RWPE1 (cell line): Measurements from ENCODE around the gene ZNF710.

Source experiments
- CTCF ChIA-PET: fragments of 350-600 bp; sonication (Branson Sonifier 250); formaldehyde crosslinking; extraction: SDS; loops from one replicate; lab custom pipeline; 2021; lab: Yijun Ruan, JAX
- POLR2A ChIA-PET: fragments of 400-600 bp; formaldehyde crosslinking; extraction: SDS; loops from one replicate; lab custom pipeline; 2020; ENCODE audit warnings: antibody characterized with exemption; ENCODE audit not compliant: low non-redundant PET; lab: Yijun Ruan, JAX
- DNase-seq: peaks from one replicate; pipeline ENCODE4 v3.0.0; 2012; ENCODE audit warnings: low spot score
- H3K27ac ChIP-seq: fragments of 450-650 bp; 2 replicates; pipeline ENCODE4 v1.5.1; 2017
- TF ChIP-seq, protein P1 (sequence below): fragments of 450-650 bp; conservative IDR thresholded peaks from 2 replicates; pipeline ENCODE4 v1.5.1; 2017; ENCODE audit warnings: low read depth, mild to moderate bottlenecking

The ZNF710 gene

DNA sequence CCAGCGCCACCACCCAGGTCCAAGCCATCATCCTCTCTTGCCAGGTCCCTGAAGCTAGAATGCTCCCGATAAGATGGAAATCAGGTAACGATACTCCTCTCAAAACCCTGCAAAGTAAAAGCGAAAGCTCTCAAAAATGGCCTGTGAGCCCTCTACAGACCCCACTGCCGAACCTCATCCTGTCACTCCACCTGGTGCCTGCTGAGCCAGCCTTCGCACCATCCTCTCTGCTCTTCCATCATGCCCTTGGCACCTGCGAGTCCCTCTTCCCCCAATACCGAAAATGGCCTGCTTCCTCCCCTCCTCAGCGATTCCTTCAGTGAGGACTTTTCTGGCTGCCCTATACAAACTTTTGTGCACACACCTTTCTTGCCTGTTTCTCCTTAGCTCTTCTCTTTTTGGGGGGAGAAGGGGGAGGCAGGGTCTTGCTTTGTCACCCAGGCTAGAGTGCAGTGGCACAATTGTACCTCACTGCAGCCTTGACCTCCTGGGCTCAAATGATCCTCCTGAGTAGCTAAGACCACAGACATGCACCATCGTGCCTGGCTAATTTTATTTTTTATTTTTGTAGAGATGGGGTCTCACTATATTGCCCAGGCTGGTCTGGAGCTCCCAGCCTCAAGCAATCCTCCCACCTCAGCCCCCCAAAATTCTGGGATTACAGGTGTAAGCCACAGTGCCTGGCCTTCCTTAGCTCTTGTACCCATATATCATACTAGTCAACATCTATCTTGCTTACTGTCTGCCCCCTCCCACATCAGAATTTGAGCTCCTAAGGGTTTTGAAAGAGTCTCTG is 98.1 kb downstream of the ZNF710 start:
- TF ChIP-seq, protein P1, sequence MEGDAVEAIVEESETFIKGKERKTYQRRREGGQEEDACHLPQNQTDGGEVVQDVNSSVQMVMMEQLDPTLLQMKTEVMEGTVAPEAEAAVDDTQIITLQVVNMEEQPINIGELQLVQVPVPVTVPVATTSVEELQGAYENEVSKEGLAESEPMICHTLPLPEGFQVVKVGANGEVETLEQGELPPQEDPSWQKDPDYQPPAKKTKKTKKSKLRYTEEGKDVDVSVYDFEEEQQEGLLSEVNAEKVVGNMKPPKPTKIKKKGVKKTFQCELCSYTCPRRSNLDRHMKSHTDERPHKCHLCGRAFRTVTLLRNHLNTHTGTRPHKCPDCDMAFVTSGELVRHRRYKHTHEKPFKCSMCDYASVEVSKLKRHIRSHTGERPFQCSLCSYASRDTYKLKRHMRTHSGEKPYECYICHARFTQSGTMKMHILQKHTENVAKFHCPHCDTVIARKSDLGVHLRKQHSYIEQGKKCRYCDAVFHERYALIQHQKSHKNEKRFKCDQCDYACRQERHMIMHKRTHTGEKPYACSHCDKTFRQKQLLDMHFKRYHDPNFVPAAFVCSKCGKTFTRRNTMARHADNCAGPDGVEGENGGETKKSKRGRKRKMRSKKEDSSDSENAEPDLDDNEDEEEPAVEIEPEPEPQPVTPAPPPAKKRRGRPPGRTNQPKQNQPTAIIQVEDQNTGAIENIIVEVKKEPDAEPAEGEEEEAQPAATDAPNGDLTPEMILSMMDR: no peak
- CTCF ChIA-PET: interaction anchor here (0.6 to 0.7 kb wide), 2 partner anchors 17 to 23 kb away, joined by 3 read pairs; no protein-coding TSS in a partner anchor
- no peak for DNase-seq
- POLR2A ChIA-PET: interaction anchor here (0.5 kb wide), 1 partner anchor 118 kb away, joined by 3 read pairs; no protein-coding TSS in a partner anchor
- no peak overlapping the region for H3K27ac ChIP-seq

DNA sequence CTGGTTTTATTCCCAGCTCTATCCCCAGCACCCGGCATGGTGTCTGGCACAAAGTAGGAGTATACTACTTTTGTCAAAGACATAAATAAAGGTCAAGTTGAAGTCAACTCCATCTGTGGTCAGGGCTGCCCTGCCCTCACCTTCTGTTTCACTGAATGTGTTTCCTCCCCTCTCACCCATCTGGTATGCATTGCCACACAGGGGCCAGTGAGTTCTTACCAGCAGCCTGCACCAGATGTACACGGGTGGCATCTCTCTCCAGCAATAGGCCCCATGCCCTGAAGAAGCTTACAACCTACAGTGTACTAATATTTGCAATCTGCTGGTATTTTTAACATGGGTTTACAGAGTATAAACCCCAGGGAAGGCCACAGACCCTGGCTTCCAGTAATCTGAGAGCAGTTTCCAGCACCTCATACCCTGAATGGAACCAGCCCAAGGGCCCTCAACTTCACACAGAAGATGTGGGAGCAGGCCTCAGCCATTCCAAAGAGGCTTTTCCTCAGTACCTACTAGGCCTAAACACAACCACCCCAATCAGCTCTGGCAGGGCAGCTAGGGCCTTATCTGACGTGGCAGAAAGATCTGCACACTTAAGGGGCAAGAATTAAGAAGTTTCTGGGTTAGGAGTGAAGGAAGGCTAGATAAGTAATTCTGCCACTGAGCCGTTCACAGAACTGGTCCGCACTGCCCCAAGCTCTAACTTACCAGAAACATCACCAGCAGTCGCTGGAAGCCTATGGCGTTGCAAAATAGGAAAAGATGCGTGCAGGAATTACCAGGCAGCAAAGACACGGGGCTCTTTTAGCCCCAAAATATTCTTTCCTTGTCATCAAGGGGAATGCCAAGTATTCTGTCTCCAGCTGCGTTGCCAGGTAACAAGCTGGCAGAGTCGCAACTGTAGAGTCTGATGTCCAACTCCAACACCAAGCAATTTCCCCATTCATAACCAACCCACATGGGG is 99.0 kb downstream of the ZNF710 start:
- H3K27ac ChIP-seq: peak overlapping the region; percentile 31; the same call in 1 of the 2 replicates
- ChIA-PET CTCF (interaction anchor here (0.7 kb wide), 1 partner anchor 18 kb away, joined by 3 read pairs; no protein-coding TSS in a partner anchor), POLR2A (interaction anchor here (0.6 kb wide), 1 partner anchor 64 kb away, joined by 3 read pairs; no protein-coding TSS in a partner anchor)
- peak; percentile 32 for DNase-seq
- TF ChIP-seq, protein P1: no peak

DNA sequence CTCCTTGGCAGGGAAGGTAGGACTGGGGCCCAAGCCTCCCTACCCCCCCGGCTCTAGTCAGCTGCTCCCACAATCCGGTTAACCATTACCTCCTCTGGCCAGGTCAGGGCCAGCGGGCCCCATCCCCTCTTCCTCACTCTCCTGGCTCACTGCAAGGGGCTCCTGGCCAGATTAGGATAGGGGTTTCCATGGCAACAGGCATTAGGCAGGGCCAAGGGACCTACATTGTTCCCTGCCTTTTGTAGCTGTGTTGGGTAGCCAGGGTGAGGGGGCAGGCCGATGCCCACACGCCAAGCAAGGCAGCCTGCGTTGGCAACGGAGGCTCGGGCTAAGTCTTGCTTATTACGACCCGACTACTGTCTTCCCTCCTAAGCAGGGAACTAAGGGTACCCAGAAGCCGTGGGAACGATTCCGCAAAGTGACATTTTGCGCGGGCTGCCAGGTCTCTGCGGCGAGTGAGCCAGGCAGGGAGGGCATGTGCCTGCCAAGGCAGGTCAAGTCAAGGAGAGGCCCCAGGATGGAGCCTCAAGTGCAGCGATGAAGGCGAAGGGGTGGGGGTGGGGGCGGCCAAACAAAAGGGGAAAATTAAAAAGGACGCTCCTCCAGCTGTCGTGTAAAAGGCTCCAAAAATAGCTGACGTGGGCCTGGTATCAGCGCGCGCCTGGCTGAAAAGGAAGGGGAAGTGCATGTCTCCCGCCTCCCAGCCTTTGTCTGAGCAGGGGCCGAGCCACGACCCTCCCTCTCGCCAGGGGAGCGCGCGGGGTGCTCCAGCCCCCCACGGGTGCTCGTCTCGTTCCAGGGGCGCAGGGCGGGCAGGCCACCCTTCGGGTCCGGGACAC is 100.2 kb downstream of the ZNF710 start:
- H3K27ac ChIP-seq: peak overlapping the region; percentile 64
- CTCF ChIA-PET: interaction anchor here (0.6 to 1.5 kb wide), 5 partner anchors 11 to 227 kb away, joined by 3 to 8 read pairs (median 3); no protein-coding TSS in a partner anchor
- POLR2A ChIA-PET: interaction anchor here (0.6 to 1.0 kb wide), 2 partner anchors 12 to 63 kb away, joined by 3 read pairs; no protein-coding TSS in a partner anchor

DNA sequence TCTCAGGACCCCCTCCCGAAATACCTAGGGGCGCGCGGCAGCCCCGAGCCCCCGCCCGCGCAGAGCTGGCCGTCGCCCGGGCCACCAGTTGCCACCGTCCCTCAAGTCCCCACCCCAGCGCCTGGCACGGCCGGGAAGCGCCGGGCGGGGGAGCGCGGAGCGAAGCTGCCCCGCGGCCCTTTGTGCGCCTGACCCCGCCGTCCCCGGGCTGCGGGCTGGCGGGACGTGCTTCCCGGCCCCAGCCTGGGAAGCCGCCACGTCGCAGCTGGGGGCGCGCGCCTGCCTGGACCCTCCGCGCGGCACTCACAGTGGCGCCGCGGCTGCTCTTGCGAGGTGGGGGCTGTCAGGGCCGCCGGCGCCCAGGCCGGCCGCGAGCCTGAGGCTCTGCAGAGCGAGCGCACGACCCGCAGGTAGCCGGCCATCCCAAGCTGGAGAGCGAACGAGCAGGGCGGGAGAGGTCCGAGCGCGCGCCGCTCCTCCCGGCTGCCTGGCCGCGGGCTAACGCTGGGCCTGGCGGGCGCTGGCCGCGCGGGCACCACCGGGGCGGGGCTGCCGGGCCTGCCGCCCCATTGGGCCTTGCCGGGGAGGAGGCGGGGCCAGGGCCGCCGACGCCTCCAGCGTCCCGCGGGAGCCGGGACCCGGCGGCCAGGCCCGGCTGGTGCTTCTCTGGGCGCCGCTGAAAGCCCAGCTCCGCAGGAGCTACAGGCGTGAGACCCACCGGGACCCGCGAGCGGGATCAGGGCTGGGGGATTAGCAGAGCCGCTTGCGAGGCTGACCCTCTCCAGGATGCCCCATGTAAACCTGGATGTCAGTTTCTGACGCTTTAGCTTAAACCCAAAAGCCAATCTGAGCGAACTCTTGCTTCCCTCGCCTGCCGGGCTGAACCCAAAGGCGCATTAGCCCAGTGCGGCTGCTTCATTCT is 101.1 kb downstream of the ZNF710 start, which contains the start of gene IDH2:
IDH2 (minus strand) TSS at position 500 of the 922 bp plus-strand sequence; CDS start at position 422, 78 bp downstream.
- H3K27ac ChIP-seq: peak within 1 kb of the TSS; percentile 64
- DNase-seq: peak; percentile 93
- TF ChIP-seq, protein P1: no peak
- ChIA-PET CTCF (interaction anchor here (0.6 to 1.5 kb wide), 7 partner anchors 12 to 227 kb away, joined by 3 to 8 read pairs (median 4); no protein-coding TSS in a partner anchor), POLR2A (interaction anchor here (0.5 to 1.0 kb wide), 2 partner anchors 13 to 40 kb away, joined by 3 to 9 read pairs; no protein-coding TSS in a partner anchor)

More for the DNA sequence above, 100.2 kb downstream of the ZNF710 start:
- DNase-seq: no peak
- TF ChIP-seq, protein P1: no peak
